Measurements from ENCODE around the gene TMC5. TPM values are rescaled to one million over a fixed set of nuclear protein-coding genes. Genes with fewer than 3 reads are reported as not detected.
A peak's percentile ranks its signal among the peaks of the same experiment; 100 is the strongest.

Gene TMC5
- total and polyA plus RNA-seq, 2 of the 8 experiments (the other 6 are each of a cell fraction or from before 2014, with no cell fraction given) = 1.6 to 1.8 TPM

DNA sequence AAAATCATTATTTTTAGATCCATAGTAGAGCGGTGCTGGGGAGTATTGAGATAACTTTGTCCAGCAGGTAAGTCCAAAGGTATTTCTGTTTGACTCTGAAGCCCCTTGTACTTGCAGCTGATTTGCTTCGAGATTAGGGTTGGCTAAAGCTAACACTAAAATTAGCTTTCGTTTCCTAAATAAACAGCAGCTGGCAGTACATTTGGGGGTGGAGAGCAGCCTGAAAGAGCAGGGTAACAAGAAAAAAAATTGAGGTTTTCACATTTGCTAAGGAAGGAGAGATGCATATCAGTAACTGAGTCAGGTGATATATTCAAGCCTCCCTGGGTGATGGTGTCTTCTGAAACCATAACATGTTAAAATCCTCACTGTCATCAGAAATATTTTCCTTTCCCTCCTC is 37.4 kb upstream of the TMC5 start:
- no peak overlapping the region for H4K91ac ChIP-seq (replicated peaks; ENCODE audit: insufficient read length, low read length)
- TF ChIP-seq EP300 (IDR thresholded peaks at IDR 0.05; ENCODE audit: borderline replicate concordance in 1 of 2, low read depth in 2 of 2, low read length in 2 of 2) = no peak
- TF ChIP-seq HDAC6 (IDR thresholded peaks at IDR 0.05; ENCODE audit: low read depth, low read length) = no peak
- TF ChIP-seq CBX8 (IDR thresholded peaks at IDR 0.05; ENCODE audit: borderline replicate concordance, low read depth, low read length) = no peak
- no peak for TF ChIP-seq PHF8 (conservative IDR thresholded peaks at IDR 0.05; ENCODE audit: low read depth, low read length)
- no peak overlapping the region for H3K4me2 ChIP-seq (ENCODE audit: insufficient read depth in 1 of 2, low read depth in 2 of 2, low read length in 2 of 2)
- ChIA-PET CTCF (ENCODE audit: partially characterized antibody) (interaction anchor here (0.6 to 1.6 kb wide), 4 partner anchors 9 to 294 kb away, joined by 3 to 8 read pairs (median 6); no protein-coding TSS in a partner anchor), POLR2A (ENCODE audit: partially characterized antibody) (no interaction called here)
- no peaks in the 10 kb centered on the region for H3K79me1 ChIP-seq (ENCODE audit: low read depth, low read length)
- no peak overlapping the region for H2BK5ac ChIP-seq (ENCODE audit: low read depth, low read length)
- H2BK120ac ChIP-seq (replicated peaks; ENCODE audit: low read depth, low read length) = no peak overlapping the region
- no peak for FAIRE-seq
- WGBS, 2 experiments (ENCODE audit: extremely low coverage in 1 of 2, insufficient coverage in 1 of 2, insufficient read length in 1 of 2, insufficient replicate concordance in 2 of 2, low coverage in 1 of 2, low lambda C conversion rate in 2 of 2, missing lambda C conversion rate in 1 of 2) = 84% methylated on average over 3 of the region's 3 CpGs; no CpG with 5 or more reads in 1 of the 2 experiments
- no peak overlapping the region for H2BK20ac ChIP-seq (ENCODE audit: low read length)
- H3K23ac ChIP-seq (ENCODE audit: insufficient read length) = no peak overlapping the region
- H3K18ac ChIP-seq (ENCODE audit: extremely low read depth, low read length) = no peak overlapping the region
- no peak overlapping the region for H3K27ac ChIP-seq (ENCODE audit: low read depth, low read length)
- H3K27me3 ChIP-seq (replicated peaks in 1 of 4; ENCODE audit: control insufficient read depth in 3 of 4, extremely low read depth in 1 of 4, insufficient read depth in 3 of 4, low read length in 3 of 4) = no peaks in the 10 kb centered on the region
- no peak overlapping the region for H3K56ac ChIP-seq (replicated peaks; ENCODE audit: insufficient read length, low read depth, low read length)
- no peaks in the 10 kb centered on the region for H4K20me1 ChIP-seq (replicated peaks in 1 of 2; ENCODE audit: control insufficient read depth in 1 of 2, insufficient read depth in 2 of 2, low read length in 2 of 2)
- H3K9me3 ChIP-seq (ENCODE audit: insufficient read depth in 2 of 2, low read depth in 1 of 2, low read length in 1 of 2) = no peaks in the 10 kb centered on the region
- no peaks in the 10 kb centered on the region for H3K23me2 ChIP-seq (ENCODE audit: low read depth, low read length)
- no peak overlapping the region for H3K4ac ChIP-seq (replicated peaks; ENCODE audit: insufficient read length, low read depth, low read length)
- H3K9ac ChIP-seq (replicated peaks in 1 of 4; ENCODE audit: extremely low read depth in 1 of 4, low read depth in 3 of 4, low read length in 3 of 4) = no peak overlapping the region
- H2BK12ac ChIP-seq (ENCODE audit: low read depth, low read length) = no peak overlapping the region
- no peaks in the 10 kb centered on the region for H3K36me3 ChIP-seq (ENCODE audit: control insufficient read depth in 2 of 4, insufficient read depth in 4 of 4, low read length in 3 of 4)
- H3K4me1 ChIP-seq (replicated peaks in 1 of 4; ENCODE audit: control insufficient read depth in 3 of 4, insufficient read depth in 4 of 4, low read length in 3 of 4) = no peaks in the 10 kb centered on the region
- no peak overlapping the region for H2AK5ac ChIP-seq (ENCODE audit: low read depth, low read length)
- H3K14ac ChIP-seq (ENCODE audit: insufficient read length) = no peak overlapping the region
- no peak overlapping the region for H2BK15ac ChIP-seq (ENCODE audit: low read length)
- no peak overlapping the region for H4K5ac ChIP-seq (ENCODE audit: insufficient read length, low read depth, low read length)
- no peak overlapping the region for H4K8ac ChIP-seq (ENCODE audit: extremely low read depth, insufficient read depth, low read length)
- no peak overlapping the region for H3K4me3 ChIP-seq (ENCODE audit: extremely low read depth in 1 of 4, insufficient read depth in 2 of 4, low read depth in 3 of 4, low read length in 4 of 4)
- no peaks in the 10 kb centered on the region for H3K79me2 ChIP-seq (ENCODE audit: control insufficient read depth in 1 of 2, insufficient read depth in 2 of 2, low read length in 2 of 2)
- 0 out of 2 replicates have a peak overlapping the region, but pooled peaks have one; percentile 5 for H2AFZ ChIP-seq (ENCODE audit: low read length)
- no peak for DNase-seq (ENCODE audit: low read depth in 1 of 2, low spot score in 2 of 2)
